ENCODE results near the gene MECR. TPM values are rescaled to one million over a fixed set of nuclear protein-coding genes. Genes with fewer than 3 reads are reported as not detected.
A peak's percentile ranks its signal among the peaks of the same experiment; 100 is the strongest.

Gene MECR
- total RNA-seq, 3 donors from 2014 or later (not counting 1 experiment from before 2014, with no cell fraction given) = 8.0 to 11.2 (median 8.8) TPM

- Histone ChIP-seq H3K9me3 (ENCODE audit: control insufficient read depth, insufficient read depth, low read length) (no peaks in the 10 kb centered on the region), H3K27me3 (ENCODE audit: control insufficient read depth, insufficient read depth, low read length) (peaks cover 32% of the 10 kb centered on the region), H3K36me3 (ENCODE audit: control insufficient read depth, insufficient read depth, low read length) (no peaks in the 10 kb centered on the region), H3K4me3 (ENCODE audit: low read length) (no peak overlapping the region), H3K27ac (ENCODE audit: low read length) (no peak overlapping the region), H3K4me1 (ENCODE audit: control insufficient read depth, insufficient read depth, low read length) (peaks cover 17% of the 10 kb centered on the region)
- Mint-ChIP-seq H3K27me3 (ENCODE audit: low read depth in 2 of 2) (peaks cover 48 to 49% of the 10 kb centered on the region in 2 donors), H3K9me3 (no peaks in the 10 kb centered on the region), H3K27ac (no peak overlapping the region), H3K4me3 (no peak overlapping the region), H3K36me3 (no peaks in the 10 kb centered on the region), H3K4me1 (peaks cover 18 to 23% of the 10 kb centered on the region in 2 donors)
- no peak for ATAC-seq
- intact Hi-C loops (cut with micrococcal nuclease) = no loop called here
- WGBS (ENCODE audit: insufficient coverage) = 7% methylated on average over 1 of the region's 4 CpGs
- DNase-seq = no peak
- TF ChIP-seq CTCF (IDR thresholded peaks at IDR 0.05) = no peak
Observed at GRCh38 chr1:29240400-29240837, 9.7 kb upstream of the MECR start.

GRCh38 chr1:29239142-29239541 is 8.4 kb upstream of the MECR start:
- H3K27me3 ChIP-seq (ENCODE audit: control insufficient read depth, insufficient read depth, low read length) = peaks cover 36% of the 10 kb centered on the region
- H3K9me3 Mint-ChIP-seq = no peaks in the 10 kb centered on the region
- no peak overlapping the region for H3K4me3 ChIP-seq (ENCODE audit: low read length)
- H3K27me3 Mint-ChIP-seq (ENCODE audit: low read depth in 2 of 2) = peaks cover 49 to 56% of the 10 kb centered on the region in 2 donors
- H3K27ac Mint-ChIP-seq = no peak overlapping the region
- H3K4me3 Mint-ChIP-seq = peak overlapping the region; percentile 85
- H3K36me3 Mint-ChIP-seq = no peaks in the 10 kb centered on the region
- H3K36me3 ChIP-seq (ENCODE audit: control insufficient read depth, insufficient read depth, low read length) = no peaks in the 10 kb centered on the region
- intact Hi-C loops (cut with micrococcal nuclease) = loop anchor here (5.0 kb wide), 2 partner anchors 868 to 993 kb away; no protein-coding TSS in a partner anchor
- 50% methylated on average over 7 of the region's 7 CpGs for WGBS (ENCODE audit: insufficient coverage)
- H3K4me1 Mint-ChIP-seq = peaks cover 18 to 23% of the 10 kb centered on the region in 2 donors
- no peak overlapping the region for H3K27ac ChIP-seq (ENCODE audit: low read length)
- ATAC-seq (no peak), DNase-seq (no peak)
- TF ChIP-seq CTCF (IDR thresholded peaks at IDR 0.05) = no peak
- no peaks in the 10 kb centered on the region for H3K9me3 ChIP-seq (ENCODE audit: control insufficient read depth, insufficient read depth, low read length)
- H3K4me1 ChIP-seq (ENCODE audit: control insufficient read depth, insufficient read depth, low read length) = peaks cover 17% of the 10 kb centered on the region

- DNase-seq = no peak
- H3K27me3 ChIP-seq (ENCODE audit: control insufficient read depth, insufficient read depth, low read length) = peaks cover 38% of the 10 kb centered on the region
- intact Hi-C loops (cut with micrococcal nuclease) = loop anchor here (5.0 kb wide), 2 partner anchors 869 to 994 kb away; no protein-coding TSS in a partner anchor
- peaks cover 17% of the 10 kb centered on the region for H3K4me1 ChIP-seq (ENCODE audit: control insufficient read depth, insufficient read depth, low read length)
- H3K4me3 Mint-ChIP-seq = peak overlapping the region; percentile 85
- H3K9me3 ChIP-seq (ENCODE audit: control insufficient read depth, insufficient read depth, low read length) = no peaks in the 10 kb centered on the region
- H3K4me1 Mint-ChIP-seq = peaks cover 18 to 23% of the 10 kb centered on the region in 2 donors
- no peaks in the 10 kb centered on the region for H3K36me3 ChIP-seq (ENCODE audit: control insufficient read depth, insufficient read depth, low read length)
- no peaks in the 10 kb centered on the region for H3K36me3 Mint-ChIP-seq
- no peak overlapping the region for H3K4me3 ChIP-seq (ENCODE audit: low read length)
- no peak for TF ChIP-seq CTCF (IDR thresholded peaks at IDR 0.05)
- ATAC-seq = no peak
- peaks cover 55 to 61% of the 10 kb centered on the region in 2 donors for H3K27me3 Mint-ChIP-seq (ENCODE audit: low read depth in 2 of 2)
- peak overlapping the region in 1 of 2 donors; percentile 39 for H3K27ac Mint-ChIP-seq
- H3K27ac ChIP-seq (ENCODE audit: low read length) = no peak overlapping the region
- WGBS (ENCODE audit: insufficient coverage) = 24% methylated on average over 11 of the region's 11 CpGs
- no peaks in the 10 kb centered on the region for H3K9me3 Mint-ChIP-seq
Observed at GRCh38 chr1:29238620-29239002, 7.9 kb upstream of the MECR start.

Data from natural killer cell (primary cell).